HCT116 (cell line): Measurements from ENCODE around the gene TENM4. TPM values are rescaled to one million over a fixed set of nuclear protein-coding genes. Genes with fewer than 3 reads are reported as not detected.

Experiments
- ATAC-seq: fragments of 200-7000 bp; cut with Tn5 transposase; 2 replicates; pipeline ENCODE4 v1.9.1; 2020; ENCODE audit warnings: mild to moderate bottlenecking, moderate library complexity
- BruUV-seq: library from RNA; stranded (reverse); fragments of 400-500 nt; replicated peaks from 2 replicates; lab custom pipeline; 2021; lab: Mats Ljungman, UMichigan
- CTCF ChIA-PET: fragments of 300-600 bp; sonication (Branson Sonifier 250); formaldehyde crosslinking; loops from one replicate; lab custom pipeline; 2021; ENCODE audit warnings: antibody characterized with exemption; lab: Charles Lee
- POLR2A ChIA-PET: fragments of 300-600, 350-600 bp; sonication (Branson Sonifier 250); formaldehyde crosslinking; loops from one replicate; lab custom pipeline; 2021; ENCODE audit warnings: antibody characterized with exemption; lab: Charles Lee
- RAD21 ChIA-PET, 2 experiments: fragments of 300-600 bp; sonication (Branson Sonifier 250); formaldehyde crosslinking; loops; one replicate each; lab custom pipeline; 2023; ENCODE audit warnings: low total read pairs in 2 of 2; ENCODE audit not compliant: uncharacterized antibody in 2 of 2, unreplicated experiment in 2 of 2, low non-redundant PET in 1 of 2; lab: Charles Lee
- DNase-seq: peaks from one replicate; pipeline ENCODE4 v3.0.0-alpha.2; 2010; ENCODE audit warnings: low read depth, low spot score
- H2AFZ ChIP-seq: fragments of 200-600 bp; shearing (Covaris generic), sonication (generic); 2 replicates; pipeline ENCODE4 v1.6.1; 2017; ENCODE audit warnings: low read depth, mixed run types, mixed read lengths, antibody characterized with exemption, low read length; ENCODE audit not compliant: poor library complexity, severe bottlenecking
- H3K27ac ChIP-seq: 2 replicates; pipeline ENCODE4 v1.5.1; 2012; ENCODE audit warnings: low read depth, low read length
- H3K27me3 ChIP-seq: fragments of 200-600 bp; sonication (generic); 2 replicates; pipeline ENCODE4 v1.6.1; 2016; ENCODE audit warnings: mixed run types, low read length, mixed read lengths; ENCODE audit not compliant: insufficient read depth
- H3K36me3 ChIP-seq, 2 experiments: fragments of 200-500 bp in 1 of 2; fragments of 200-600 bp in 1 of 2; sonication (Bioruptor generic) in 1 of 2; sonication (generic) in 1 of 2; 2 replicates each; pipeline versions ENCODE4 v1.5.1 to v1.6.1; 2014 to 2016; ENCODE audit warnings: low read length in 2 of 2, inconsistent platforms in 1 of 2, mixed read lengths in 1 of 2, mixed run types in 1 of 2; ENCODE audit not compliant: insufficient read depth in 2 of 2, control insufficient read depth in 1 of 2
- H3K4me1 ChIP-seq, 2 experiments: fragments of 200-600 bp in 1 of 2; sonication (generic) in 1 of 2; 2 replicates each; pipeline versions ENCODE4 v1.5.1 to v1.6.1; 2012 to 2017; ENCODE audit warnings: low read length in 2 of 2, inconsistent platforms in 1 of 2, mild to moderate bottlenecking in 1 of 2, mixed read lengths in 1 of 2, mixed run types in 1 of 2, moderate library complexity in 1 of 2; ENCODE audit not compliant: insufficient read depth in 2 of 2, control insufficient read depth in 1 of 2
- H3K4me2 ChIP-seq: fragments of 200-600 bp; sonication (generic); 2 replicates; pipeline ENCODE4 v1.6.1; 2017; ENCODE audit warnings: mixed run types, low read length, mixed read lengths
- H3K4me3 ChIP-seq, 2 experiments: fragments of 200-600 bp in 1 of 2; sonication (generic) in 1 of 2; replicated peaks in 1 of 2; 2 replicates each; pipeline ENCODE4 v1.5.1; 2011 to 2016; ENCODE audit warnings: low read length in 2 of 2, control low read depth in 1 of 2, low read depth in 1 of 2, mild to moderate bottlenecking in 1 of 2, mixed read lengths in 1 of 2, mixed run types in 1 of 2
- H3K79me2 ChIP-seq: fragments of 200-600 bp; sonication (generic); 2 replicates; pipeline ENCODE4 v1.6.1; 2017; ENCODE audit warnings: mild to moderate bottlenecking, mixed run types, low read length, moderate library complexity, mixed read lengths; ENCODE audit not compliant: insufficient read depth
- H3K9ac ChIP-seq: fragments of 200-600 bp; sonication (generic); 2 replicates; pipeline ENCODE4 v1.6.1; 2016; ENCODE audit warnings: low read length, mixed read lengths
- H3K9me2 ChIP-seq: fragments of 200-600 bp; sonication (generic), shearing (Covaris generic); 2 replicates; pipeline ENCODE4 v1.6.1; 2017; ENCODE audit warnings: mixed run types, mild to moderate bottlenecking, moderate library complexity; ENCODE audit not compliant: insufficient read depth
- H3K9me3 ChIP-seq, 2 experiments: fragments of 200-500 bp in 1 of 2; fragments of 200-600 bp in 1 of 2; sonication (Bioruptor generic) in 1 of 2; sonication (generic) in 1 of 2; 2 replicates each; pipeline ENCODE4 v1.6.1; 2014 to 2017; ENCODE audit warnings: low read length in 2 of 2, mixed read lengths in 2 of 2, inconsistent platforms in 1 of 2, low read depth in 1 of 2, mild to moderate bottlenecking in 1 of 2, mixed run types in 1 of 2, moderate library complexity in 1 of 2; ENCODE audit not compliant: control insufficient read depth in 1 of 2, insufficient read depth in 1 of 2
- H4K20me1 ChIP-seq: fragments of 200-600 bp; sonication (generic), shearing (Covaris generic); 2 replicates; pipeline ENCODE4 v1.6.1; 2017; ENCODE audit warnings: mixed run types, mild to moderate bottlenecking, moderate library complexity; ENCODE audit not compliant: insufficient read depth
- CBX3 ChIP-seq: IDR thresholded peaks from 2 replicates; pipeline ENCODE4 v1.6.1; 2012; ENCODE audit warnings: low read depth
- CEBPB ChIP-seq: IDR thresholded peaks from 2 replicates; pipeline ENCODE4 v1.6.1; 2012; ENCODE audit warnings: low read depth
- ELF1 ChIP-seq: IDR thresholded peaks from 2 replicates; pipeline ENCODE4 v1.6.1; 2012; ENCODE audit warnings: low read depth, borderline replicate concordance
- EZH2 ChIP-seq: fragments of 200-600 bp; sonication (generic); IDR thresholded peaks from 2 replicates; pipeline ENCODE4 v1.6.1; 2017; ENCODE audit warnings: antibody characterized with exemption, mixed run types
- EZH2phosphoT487 ChIP-seq: fragments of 200-600 bp; IDR thresholded peaks from 2 replicates; pipeline ENCODE4 v1.6.1; 2018; ENCODE audit warnings: antibody characterized with exemption, borderline replicate concordance
- FOSL1 ChIP-seq: IDR thresholded peaks from 2 replicates; pipeline ENCODE4 v1.6.1; 2012; ENCODE audit warnings: low read depth
- POLR2AphosphoS5 ChIP-seq: IDR thresholded peaks from 2 replicates; pipeline ENCODE4 v1.6.1; 2011; ENCODE audit warnings: mild to moderate bottlenecking, low read depth, low read length, moderate library complexity
- RAD21 ChIP-seq: IDR thresholded peaks from 2 replicates; pipeline ENCODE4 v1.6.1; 2012; ENCODE audit warnings: low read depth, mild to moderate bottlenecking
- SP1 ChIP-seq: IDR thresholded peaks from 2 replicates; pipeline ENCODE4 v1.6.1; 2012; ENCODE audit warnings: low read depth
- TCF7L2 ChIP-seq: IDR thresholded peaks from 2 replicates; pipeline ENCODE4 v1.7.0; 2011; ENCODE audit warnings: borderline replicate concordance, inconsistent platforms; ENCODE audit not compliant: insufficient read depth, insufficient read length; ENCODE audit errors: extremely low read depth
- YY1 ChIP-seq: IDR thresholded peaks from 2 replicates; pipeline ENCODE4 v1.6.1; 2011; ENCODE audit warnings: low read length, low read depth, moderate library complexity, mild to moderate bottlenecking; ENCODE audit not compliant: insufficient replicate concordance; ENCODE audit errors: extremely low read depth
- intact Hi-C: fragments of 100-400 bp; cut with micrococcal nuclease; formaldehyde crosslinking; loops from 2 replicates; pipeline ENCODE4 v1.10.0; 2022
- total RNA-seq: library from RNA; stranded (reverse); gene quantifications from one replicate; pipeline ENCODE4 v1.2.1, GENCODE V29; 2021; ENCODE audit not compliant: unreplicated experiment
- TF ChIP-seq, protein P1 (sequence below): IDR thresholded peaks from 2 replicates; pipeline ENCODE4 v1.6.1; 2012; ENCODE audit warnings: low read depth
- TF ChIP-seq, protein P2 (sequence below): IDR thresholded peaks from 2 replicates; pipeline ENCODE4 v1.6.1; 2011; ENCODE audit warnings: mild to moderate bottlenecking, low read length, moderate library complexity; ENCODE audit not compliant: insufficient replicate concordance; ENCODE audit errors: extremely low read depth

The TENM4 gene
- total RNA-seq, 1 experiment from 2014 or later, result 0.05 TPM

DNA sequence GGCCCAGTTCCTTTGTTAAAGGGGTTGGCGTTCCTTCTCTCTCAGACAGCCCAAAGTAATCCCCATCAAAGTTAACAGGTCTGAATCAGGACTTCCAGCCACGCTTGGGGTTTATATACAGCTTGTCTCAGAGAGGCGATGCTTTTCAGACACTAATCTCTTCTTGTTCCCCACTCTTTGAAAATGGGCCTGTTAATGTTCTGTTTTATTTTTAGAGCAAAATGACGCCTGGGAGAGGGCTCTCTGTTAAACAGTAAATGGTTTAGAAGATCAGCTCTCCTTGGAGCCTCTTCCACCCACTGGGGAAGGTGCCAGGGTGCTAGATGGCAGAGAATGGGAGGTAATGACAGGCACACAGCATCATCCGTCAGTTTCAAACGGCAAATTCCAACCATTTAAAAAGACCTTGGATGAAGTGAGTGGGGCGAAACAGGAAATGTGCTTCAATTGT is 630.2 kb downstream of the TENM4 start:
- TF ChIP-seq CEBPB (no peak), TCF7L2 (no peak), CBX3 (no peak), RAD21 (no peak), YY1 (no peak), SP1 (no peak), EZH2phosphoT487 (no peak), FOSL1 (no peak), POLR2AphosphoS5 (no peak), EZH2 (no peak), ELF1 (no peak)
- TF ChIP-seq, protein P1, sequence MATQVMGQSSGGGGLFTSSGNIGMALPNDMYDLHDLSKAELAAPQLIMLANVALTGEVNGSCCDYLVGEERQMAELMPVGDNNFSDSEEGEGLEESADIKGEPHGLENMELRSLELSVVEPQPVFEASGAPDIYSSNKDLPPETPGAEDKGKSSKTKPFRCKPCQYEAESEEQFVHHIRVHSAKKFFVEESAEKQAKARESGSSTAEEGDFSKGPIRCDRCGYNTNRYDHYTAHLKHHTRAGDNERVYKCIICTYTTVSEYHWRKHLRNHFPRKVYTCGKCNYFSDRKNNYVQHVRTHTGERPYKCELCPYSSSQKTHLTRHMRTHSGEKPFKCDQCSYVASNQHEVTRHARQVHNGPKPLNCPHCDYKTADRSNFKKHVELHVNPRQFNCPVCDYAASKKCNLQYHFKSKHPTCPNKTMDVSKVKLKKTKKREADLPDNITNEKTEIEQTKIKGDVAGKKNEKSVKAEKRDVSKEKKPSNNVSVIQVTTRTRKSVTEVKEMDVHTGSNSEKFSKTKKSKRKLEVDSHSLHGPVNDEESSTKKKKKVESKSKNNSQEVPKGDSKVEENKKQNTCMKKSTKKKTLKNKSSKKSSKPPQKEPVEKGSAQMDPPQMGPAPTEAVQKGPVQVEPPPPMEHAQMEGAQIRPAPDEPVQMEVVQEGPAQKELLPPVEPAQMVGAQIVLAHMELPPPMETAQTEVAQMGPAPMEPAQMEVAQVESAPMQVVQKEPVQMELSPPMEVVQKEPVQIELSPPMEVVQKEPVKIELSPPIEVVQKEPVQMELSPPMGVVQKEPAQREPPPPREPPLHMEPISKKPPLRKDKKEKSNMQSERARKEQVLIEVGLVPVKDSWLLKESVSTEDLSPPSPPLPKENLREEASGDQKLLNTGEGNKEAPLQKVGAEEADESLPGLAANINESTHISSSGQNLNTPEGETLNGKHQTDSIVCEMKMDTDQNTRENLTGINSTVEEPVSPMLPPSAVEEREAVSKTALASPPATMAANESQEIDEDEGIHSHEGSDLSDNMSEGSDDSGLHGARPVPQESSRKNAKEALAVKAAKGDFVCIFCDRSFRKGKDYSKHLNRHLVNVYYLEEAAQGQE, result no peak
- TF ChIP-seq, protein P2, sequence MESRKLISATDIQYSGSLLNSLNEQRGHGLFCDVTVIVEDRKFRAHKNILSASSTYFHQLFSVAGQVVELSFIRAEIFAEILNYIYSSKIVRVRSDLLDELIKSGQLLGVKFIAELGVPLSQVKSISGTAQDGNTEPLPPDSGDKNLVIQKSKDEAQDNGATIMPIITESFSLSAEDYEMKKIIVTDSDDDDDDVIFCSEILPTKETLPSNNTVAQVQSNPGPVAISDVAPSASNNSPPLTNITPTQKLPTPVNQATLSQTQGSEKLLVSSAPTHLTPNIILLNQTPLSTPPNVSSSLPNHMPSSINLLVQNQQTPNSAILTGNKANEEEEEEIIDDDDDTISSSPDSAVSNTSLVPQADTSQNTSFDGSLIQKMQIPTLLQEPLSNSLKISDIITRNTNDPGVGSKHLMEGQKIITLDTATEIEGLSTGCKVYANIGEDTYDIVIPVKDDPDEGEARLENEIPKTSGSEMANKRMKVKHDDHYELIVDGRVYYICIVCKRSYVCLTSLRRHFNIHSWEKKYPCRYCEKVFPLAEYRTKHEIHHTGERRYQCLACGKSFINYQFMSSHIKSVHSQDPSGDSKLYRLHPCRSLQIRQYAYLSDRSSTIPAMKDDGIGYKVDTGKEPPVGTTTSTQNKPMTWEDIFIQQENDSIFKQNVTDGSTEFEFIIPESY, result no peak
- Histone ChIP-seq H3K36me3 (no peaks in the 10 kb centered on the region), H3K9me2 (no peaks in the 10 kb centered on the region), H4K20me1 (no peaks in the 10 kb centered on the region), H3K4me3 (no peak overlapping the region), H3K27ac (no peak overlapping the region), H3K79me2 (no peaks in the 10 kb centered on the region), H3K9ac (no peak overlapping the region), H3K4me2 (no peak overlapping the region), H3K27me3 (0 out of 2 replicates have a peak, but pooled peaks cover 5% of the 10 kb centered on the region), H3K9me3 (no peaks in the 10 kb centered on the region), H3K4me1 (no peaks in the 10 kb centered on the region), H2AFZ (no peak overlapping the region)
- ChIA-PET RAD21 (no interaction called here), CTCF (interaction anchor here (1.1 kb wide), 1 partner anchor 13 kb away, joined by 3 read pairs; no protein-coding TSS in a partner anchor), POLR2A (no interaction called here)
- no peak for ATAC-seq
- no peak for DNase-seq
- BruUV-seq, result no TSS peak
- intact Hi-C loops, result no loop called here
